ENCODE data around the gene KCNJ15.
A peak's percentile ranks its signal among the peaks of the same experiment; 100 is the strongest.

The KCNJ15 gene

DNA sequence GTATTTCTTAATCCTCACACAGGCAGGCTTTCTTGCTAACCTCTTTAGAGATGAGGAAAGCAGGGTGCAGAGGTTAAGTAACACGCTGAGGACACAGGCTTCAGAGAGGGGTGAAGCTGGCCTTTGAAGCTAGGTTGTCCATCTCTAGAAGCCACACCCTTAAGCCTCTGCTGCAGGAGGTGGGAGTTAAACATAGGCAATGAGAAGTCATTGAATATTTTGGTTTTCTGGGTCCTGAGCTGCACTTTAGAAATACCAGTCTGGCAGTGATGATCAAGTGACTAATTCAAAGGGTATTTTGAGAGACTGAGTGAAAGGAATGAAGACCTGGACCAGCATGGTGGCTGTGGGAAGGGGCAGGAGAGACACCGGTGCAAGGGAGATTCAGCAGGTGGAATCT lies 9.9 kb downstream of the KCNJ15 start:
- Mint-ChIP-seq H3K4me3 (no peak overlapping the region), H3K27me3 (peaks cover 16 to 29% of the 10 kb centered on the region in 2 donors), H3K9me3 (no peaks in the 10 kb centered on the region), H3K36me3 (ENCODE audit: insufficient read depth) (no peaks in the 10 kb centered on the region), H3K4me1 (ENCODE audit: low read depth in 2 of 2) (no peaks in the 10 kb centered on the region), H3K27ac (no peak overlapping the region)
- DNase-seq (no peak), ATAC-seq (replicated peaks) (no peak)

DNA sequence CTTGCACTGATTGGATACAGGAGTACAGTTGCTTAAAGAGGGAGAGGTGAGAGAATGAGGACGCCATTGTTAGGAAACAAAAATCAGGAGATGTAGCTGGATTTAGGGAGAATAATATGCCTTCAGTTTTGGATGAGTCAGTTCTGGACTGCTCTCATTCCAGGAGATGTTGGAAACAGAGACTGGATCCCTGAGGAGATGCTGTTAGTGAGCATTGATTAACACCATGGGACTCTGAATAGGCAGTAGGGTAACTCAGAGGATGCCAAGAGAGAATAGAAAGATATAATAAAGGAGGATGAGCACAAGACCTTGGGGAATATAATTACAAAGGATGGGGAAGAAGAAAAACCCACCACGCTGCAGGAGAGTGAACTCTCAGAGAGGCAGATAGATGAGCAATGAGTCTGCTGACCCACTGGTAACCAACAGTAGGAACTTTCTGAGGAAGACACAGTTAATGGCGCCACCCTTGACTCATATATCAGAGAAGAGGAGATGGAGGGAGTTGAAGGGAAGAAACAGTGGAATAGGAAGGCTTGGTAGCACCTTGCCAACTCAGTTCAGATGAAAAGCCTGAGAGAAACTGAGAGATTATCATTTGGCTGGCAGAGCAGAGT lies 10.5 kb downstream of the KCNJ15 start:
- Mint-ChIP-seq H3K9me3 (no peaks in the 10 kb centered on the region), H3K27ac (no peak overlapping the region), H3K4me1 (ENCODE audit: low read depth in 2 of 2) (no peaks in the 10 kb centered on the region), H3K36me3 (ENCODE audit: insufficient read depth) (no peaks in the 10 kb centered on the region), H3K27me3 (peaks cover 16 to 29% of the 10 kb centered on the region in 2 donors), H3K4me3 (no peak overlapping the region)
- no peak for ATAC-seq (replicated peaks)
- no peak for DNase-seq

DNA sequence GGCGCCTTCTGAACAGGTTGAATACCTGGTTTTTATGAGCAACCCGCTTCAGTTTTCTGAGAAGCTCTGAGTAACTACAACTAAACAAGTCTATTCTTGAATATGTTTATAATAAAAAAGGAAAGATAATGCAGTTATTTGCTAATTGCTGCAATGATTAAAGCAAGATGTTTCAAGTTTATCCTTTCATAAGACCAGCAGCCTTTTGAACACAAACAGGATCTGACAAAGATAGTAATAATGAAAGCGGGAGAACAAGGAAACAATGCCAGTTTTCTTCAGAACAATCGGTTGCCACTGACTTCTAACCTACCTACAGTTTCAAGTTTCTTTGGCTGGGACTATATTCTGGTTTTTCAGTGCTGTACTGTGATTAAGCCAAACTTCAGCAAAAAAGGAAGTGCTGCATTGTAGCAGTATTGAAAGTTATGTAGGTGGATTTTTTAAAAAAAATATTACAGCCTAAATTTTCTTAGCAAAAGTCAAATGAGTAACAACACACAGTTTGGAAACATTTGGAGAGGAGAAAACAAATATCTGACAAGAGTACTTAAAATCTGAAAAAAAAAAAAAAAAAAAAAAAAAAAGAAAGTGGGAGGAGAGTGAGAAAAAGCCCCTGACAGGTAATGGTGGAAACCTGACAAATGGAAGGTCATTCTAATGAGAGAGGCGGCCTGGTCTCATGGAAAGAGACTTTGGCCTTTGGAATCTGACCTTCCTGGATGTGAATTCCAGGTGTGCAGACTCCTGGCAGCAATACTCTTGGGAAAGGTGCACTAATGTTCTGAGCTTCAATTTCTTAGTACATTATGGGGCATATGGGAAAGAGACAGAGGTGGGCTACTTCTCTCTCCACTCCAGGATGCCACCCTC lies 11.4 kb downstream of the KCNJ15 start:
- no peak for DNase-seq
- Mint-ChIP-seq H3K27me3 (peaks cover 16 to 29% of the 10 kb centered on the region in 2 donors), H3K9me3 (no peaks in the 10 kb centered on the region), H3K36me3 (ENCODE audit: insufficient read depth) (no peaks in the 10 kb centered on the region), H3K27ac (no peak overlapping the region), H3K4me1 (ENCODE audit: low read depth in 2 of 2) (no peaks in the 10 kb centered on the region), H3K4me3 (no peak overlapping the region)
- no peak for ATAC-seq (replicated peaks)

DNA sequence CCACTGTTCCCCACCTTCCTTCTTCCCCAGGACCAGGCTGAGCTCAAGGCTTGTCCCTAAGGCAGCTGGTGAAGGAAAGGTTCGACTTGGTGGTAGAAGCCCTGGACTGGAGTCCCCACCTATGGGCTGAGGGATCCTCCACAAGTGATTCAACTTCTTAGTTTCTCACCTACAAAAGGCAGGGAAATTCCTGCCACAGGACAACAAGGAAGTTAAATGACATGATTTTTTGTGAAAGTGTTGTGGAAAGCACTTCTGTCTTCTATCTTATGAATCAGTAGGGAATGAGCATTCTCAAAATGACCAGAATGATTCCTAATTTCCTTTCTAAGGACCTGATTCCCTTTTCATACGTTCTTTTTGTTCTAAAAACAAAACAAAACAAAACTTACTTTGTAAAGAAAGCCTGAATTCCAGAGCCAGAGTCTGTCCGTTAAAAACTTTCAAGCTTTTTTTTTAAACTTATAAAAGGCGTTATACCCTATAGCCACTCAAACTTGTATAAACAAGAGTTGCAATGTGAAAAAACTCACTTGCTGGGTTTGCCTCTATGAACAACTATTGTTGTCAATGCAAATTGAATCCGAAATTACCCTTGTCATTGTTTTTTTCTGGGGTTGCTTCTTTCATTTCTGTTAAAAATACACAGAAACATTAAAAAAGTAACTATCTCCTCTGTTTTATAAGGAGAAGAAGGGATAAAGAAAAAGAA lies 12.2 kb downstream of the KCNJ15 start:
- DNase-seq (no peak), ATAC-seq (replicated peaks) (no peak)
- H3K9me3 Mint-ChIP-seq = no peaks in the 10 kb centered on the region
- H3K27ac Mint-ChIP-seq = no peak overlapping the region
- peaks cover 16 to 25% of the 10 kb centered on the region in 2 donors for H3K27me3 Mint-ChIP-seq
- H3K36me3 Mint-ChIP-seq (ENCODE audit: insufficient read depth) = no peaks in the 10 kb centered on the region
- no peaks in the 10 kb centered on the region for H3K4me1 Mint-ChIP-seq (ENCODE audit: low read depth in 2 of 2)
- H3K4me3 Mint-ChIP-seq = no peak overlapping the region

DNA sequence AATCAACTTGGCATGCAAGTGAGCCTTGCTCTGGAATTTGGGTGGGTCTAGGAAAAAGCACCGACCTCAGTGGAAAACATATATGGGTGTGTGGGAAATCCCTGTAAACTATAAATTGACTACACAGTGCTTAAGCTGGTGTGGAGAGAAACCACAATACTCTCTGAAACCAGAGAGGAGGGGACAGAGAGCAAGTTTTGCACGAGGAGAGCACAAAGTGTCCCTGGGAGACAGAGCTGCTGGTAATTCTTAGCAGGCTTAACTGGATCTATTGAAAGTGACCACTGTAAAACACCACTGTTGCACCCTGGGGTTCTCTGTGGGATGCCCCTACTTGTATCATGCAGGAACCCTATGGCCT lies 12.8 kb downstream of the KCNJ15 start:
- ATAC-seq (replicated peaks) = no peak
- H3K4me1 Mint-ChIP-seq (ENCODE audit: low read depth in 2 of 2) = no peaks in the 10 kb centered on the region
- no peaks in the 10 kb centered on the region for H3K36me3 Mint-ChIP-seq (ENCODE audit: insufficient read depth)
- H3K9me3 Mint-ChIP-seq = no peaks in the 10 kb centered on the region
- no peak overlapping the region for H3K4me3 Mint-ChIP-seq
- peaks cover 16 to 22% of the 10 kb centered on the region in 2 donors for H3K27me3 Mint-ChIP-seq
- no peak overlapping the region for H3K27ac Mint-ChIP-seq
- DNase-seq = no peak

DNA sequence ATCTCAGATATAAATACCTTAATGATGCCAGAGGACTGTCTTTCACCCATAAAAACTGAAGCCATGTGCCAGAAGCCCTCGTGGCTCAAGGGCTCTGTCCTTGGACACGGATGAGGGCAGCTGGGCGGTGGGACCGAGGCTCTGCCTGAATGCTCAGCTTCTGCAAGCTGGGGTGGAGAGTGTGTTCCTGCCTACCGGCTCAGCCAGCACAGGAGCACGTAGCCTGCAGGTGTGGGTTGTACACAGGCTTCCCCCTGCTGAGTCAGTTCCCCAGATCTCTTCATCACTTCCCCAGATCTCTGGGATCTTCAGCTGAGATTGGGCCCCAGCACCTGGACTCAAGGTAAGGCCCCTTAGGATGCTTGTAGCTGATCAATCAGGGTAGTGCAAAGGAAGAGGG lies 15.4 kb downstream of the KCNJ15 start:
- H3K27ac Mint-ChIP-seq = no peak overlapping the region
- DNase-seq = no peak
- H3K36me3 Mint-ChIP-seq (ENCODE audit: insufficient read depth) = no peaks in the 10 kb centered on the region
- no peak for ATAC-seq (replicated peaks)
- no peaks in the 10 kb centered on the region for H3K9me3 Mint-ChIP-seq
- no peak overlapping the region for H3K4me3 Mint-ChIP-seq
- peaks cover under 1 to 6% of the 10 kb centered on the region in 2 donors for H3K27me3 Mint-ChIP-seq
- H3K4me1 Mint-ChIP-seq (ENCODE audit: low read depth in 2 of 2) = no peaks in the 10 kb centered on the region

DNA sequence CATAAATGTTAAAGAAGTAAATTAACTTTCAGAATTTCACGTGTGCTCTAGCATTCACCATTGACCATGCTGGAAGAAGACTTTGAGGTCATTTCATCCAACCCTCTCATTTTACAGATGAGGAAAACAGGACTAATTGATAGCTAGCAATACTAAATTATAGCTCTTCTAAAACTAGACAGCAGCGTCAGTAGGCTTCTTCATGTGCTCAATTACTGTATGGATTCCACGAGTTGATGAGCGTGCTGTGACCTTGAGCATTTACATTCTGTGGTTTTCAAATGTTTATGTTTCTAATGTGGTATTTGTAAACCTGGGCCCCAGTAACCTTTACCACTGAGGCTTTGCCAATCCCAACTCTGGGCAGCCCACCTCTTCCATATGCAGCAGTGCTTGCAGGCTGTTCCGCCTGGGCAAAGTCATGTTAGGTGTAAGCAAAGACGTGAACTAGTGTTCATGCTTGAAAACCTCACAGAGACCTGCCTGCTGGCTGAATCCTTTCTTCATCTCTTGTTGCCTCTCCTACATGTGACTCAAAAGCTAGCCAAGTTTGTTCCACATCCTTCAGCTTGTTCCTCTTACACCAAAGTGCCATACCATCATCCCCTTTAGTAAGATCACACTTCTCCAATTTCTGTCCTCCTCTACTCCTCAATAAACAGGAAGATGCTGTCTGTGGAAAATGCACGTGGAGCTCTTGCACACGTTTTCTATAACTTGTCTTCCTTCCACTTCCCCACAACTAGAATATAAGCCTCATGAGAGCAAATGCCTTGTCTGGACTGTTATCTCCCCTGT lies 17.2 kb downstream of the KCNJ15 start:
- Mint-ChIP-seq H3K4me3 (no peak overlapping the region), H3K4me1 (ENCODE audit: low read depth in 2 of 2) (no peaks in the 10 kb centered on the region), H3K9me3 (peaks cover 0 to 5% of the 10 kb centered on the region in 2 donors), H3K36me3 (ENCODE audit: insufficient read depth) (no peaks in the 10 kb centered on the region), H3K27ac (no peak overlapping the region), H3K27me3 (peaks cover 0 to 12% of the 10 kb centered on the region in 2 donors)
- no peak for ATAC-seq (replicated peaks)
- no peak for DNase-seq

DNA sequence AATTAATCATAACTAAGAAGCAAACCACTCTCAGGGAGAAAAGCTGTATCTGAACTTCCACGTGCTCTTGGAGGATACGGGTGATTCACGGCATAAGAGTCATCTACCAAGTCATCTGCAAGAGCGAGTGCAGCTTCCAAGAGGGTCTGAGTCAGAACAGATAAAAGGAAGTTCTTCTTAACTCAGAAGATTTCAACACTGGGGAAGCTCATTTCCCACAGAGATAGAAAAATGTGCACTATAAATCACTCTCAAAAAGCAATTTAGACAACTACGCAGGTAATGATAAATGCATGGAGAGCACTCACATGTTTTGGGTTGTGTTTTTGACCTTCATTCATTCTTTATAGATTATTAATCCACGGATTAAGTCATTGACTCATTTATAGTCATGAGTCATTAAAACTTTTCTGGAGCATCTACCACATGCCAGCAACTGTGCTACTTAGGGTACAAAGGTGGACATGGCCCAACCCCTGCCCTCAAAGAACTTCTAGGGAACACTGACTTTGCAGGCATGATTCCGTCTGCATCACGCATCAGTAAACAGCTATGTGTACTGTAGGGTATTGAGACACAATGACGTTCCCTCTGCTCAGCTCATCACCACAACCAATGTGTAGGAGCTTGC lies 20.8 kb downstream of the KCNJ15 start:
- DNase-seq (no peak), ATAC-seq (replicated peaks) (peak; percentile 26)
- Mint-ChIP-seq H3K27ac (no peak overlapping the region), H3K36me3 (ENCODE audit: insufficient read depth) (no peaks in the 10 kb centered on the region), H3K9me3 (peaks cover 0 to 7% of the 10 kb centered on the region in 2 donors), H3K27me3 (peaks cover 0 to 9% of the 10 kb centered on the region in 2 donors), H3K4me1 (ENCODE audit: low read depth in 2 of 2) (no peaks in the 10 kb centered on the region), H3K4me3 (no peak overlapping the region)

DNA sequence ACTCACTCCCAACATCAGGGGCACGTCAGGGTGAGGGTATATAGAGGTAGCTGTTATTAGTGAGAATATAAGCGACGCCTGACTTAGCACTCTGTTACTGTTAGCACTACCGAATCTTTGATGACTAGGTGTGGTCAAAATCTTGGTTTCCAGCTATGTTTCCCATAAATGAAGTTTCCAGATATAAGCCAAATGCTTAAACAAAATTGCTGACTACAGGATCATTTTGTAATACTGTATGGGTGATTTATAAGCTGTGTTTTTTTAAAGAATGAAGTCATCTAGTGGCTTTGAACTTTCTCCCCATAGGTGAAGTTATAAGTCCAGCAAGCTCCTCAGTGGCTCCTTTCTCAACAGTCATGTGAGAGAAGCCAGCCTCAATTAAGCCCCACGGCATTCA lies 23.7 kb downstream of the KCNJ15 start:
- Mint-ChIP-seq H3K27ac (no peak overlapping the region), H3K4me3 (no peak overlapping the region), H3K9me3 (peaks cover 3 to 14% of the 10 kb centered on the region in 2 donors), H3K27me3 (peaks cover 7 to 9% of the 10 kb centered on the region in 2 donors), H3K36me3 (ENCODE audit: insufficient read depth) (no peaks in the 10 kb centered on the region), H3K4me1 (ENCODE audit: low read depth in 2 of 2) (no peaks in the 10 kb centered on the region)
- DNase-seq = no peak
- no peak for ATAC-seq (replicated peaks)

DNA sequence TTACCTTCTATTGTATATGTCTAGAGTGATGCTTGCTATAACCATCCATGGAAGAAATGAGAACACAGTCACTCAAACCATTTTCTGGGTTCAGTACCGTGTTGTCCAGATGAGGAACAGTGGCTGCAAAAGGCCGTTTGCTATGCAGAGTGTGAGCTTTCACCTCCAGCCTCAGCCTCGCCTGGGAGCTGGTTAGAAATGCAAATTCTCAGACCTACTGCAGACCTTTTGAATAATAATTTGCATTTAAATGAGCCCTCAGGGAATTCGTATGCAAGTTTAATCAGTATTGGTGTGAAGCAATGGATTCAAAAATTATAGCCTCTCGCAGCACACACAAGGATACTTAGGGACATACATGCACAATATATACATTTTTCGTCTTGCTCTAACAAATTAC lies 24.1 kb downstream of the KCNJ15 start:
- H3K4me3 Mint-ChIP-seq = no peak overlapping the region
- ATAC-seq (replicated peaks) = no peak
- H3K27ac Mint-ChIP-seq = no peak overlapping the region
- peaks cover 3 to 14% of the 10 kb centered on the region in 2 donors for H3K9me3 Mint-ChIP-seq
- no peak for DNase-seq
- H3K36me3 Mint-ChIP-seq (ENCODE audit: insufficient read depth) = no peaks in the 10 kb centered on the region
- H3K4me1 Mint-ChIP-seq (ENCODE audit: low read depth in 2 of 2) = no peaks in the 10 kb centered on the region
- H3K27me3 Mint-ChIP-seq = peaks cover 7 to 9% of the 10 kb centered on the region in 2 donors

DNA sequence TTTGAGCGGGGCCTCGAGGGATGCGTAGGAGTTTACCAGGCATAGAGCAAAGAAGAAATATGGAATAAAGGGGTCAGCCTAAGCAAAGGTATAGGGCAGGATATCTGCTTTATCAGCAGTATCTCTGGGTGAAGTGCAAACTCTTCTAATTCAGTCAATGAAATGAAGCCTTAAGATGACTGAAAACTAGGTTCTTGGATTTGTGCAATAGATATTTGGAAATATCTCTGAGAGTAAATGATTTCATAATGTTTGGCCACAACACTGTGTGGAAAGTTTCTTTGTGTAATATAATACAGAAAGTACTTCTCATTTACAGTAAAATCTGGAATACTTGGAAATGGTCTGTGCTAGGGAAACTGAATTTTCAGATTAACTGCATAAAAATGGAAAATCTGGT lies 26.1 kb downstream of the KCNJ15 start:
- H3K36me3 Mint-ChIP-seq (ENCODE audit: insufficient read depth) = no peaks in the 10 kb centered on the region
- peaks cover 7 to 9% of the 10 kb centered on the region in 2 donors for H3K27me3 Mint-ChIP-seq
- H3K4me3 Mint-ChIP-seq = no peak overlapping the region
- peaks cover 3 to 14% of the 10 kb centered on the region in 2 donors for H3K9me3 Mint-ChIP-seq
- DNase-seq (no peak), ATAC-seq (replicated peaks) (no peak)
- no peaks in the 10 kb centered on the region for H3K4me1 Mint-ChIP-seq (ENCODE audit: low read depth in 2 of 2)
- no peak overlapping the region for H3K27ac Mint-ChIP-seq

DNA sequence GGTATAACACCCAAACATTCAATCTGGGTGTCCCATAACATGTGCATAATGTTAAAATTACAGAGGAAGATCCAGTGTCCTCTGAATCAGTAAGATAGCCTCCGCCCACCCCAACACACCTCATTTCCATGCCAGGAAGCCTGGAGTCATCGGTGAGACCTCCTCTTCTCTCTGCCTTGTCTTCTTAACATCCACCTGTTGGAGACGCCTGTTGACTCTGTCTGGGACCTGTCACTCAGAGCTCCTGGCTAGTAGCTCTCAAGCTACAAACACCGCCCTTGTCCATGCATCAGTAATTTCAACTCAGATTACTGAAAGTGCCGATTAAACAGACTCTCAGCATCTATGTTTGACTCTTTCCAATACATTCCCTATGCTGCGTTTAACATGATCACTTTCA lies 27.4 kb downstream of the KCNJ15 start:
- no peak overlapping the region for H3K4me3 Mint-ChIP-seq
- ATAC-seq (replicated peaks) (no peak), DNase-seq (no peak)
- H3K27ac Mint-ChIP-seq = no peak overlapping the region
- H3K9me3 Mint-ChIP-seq = peaks cover 3 to 7% of the 10 kb centered on the region in 2 donors
- no peaks in the 10 kb centered on the region for H3K36me3 Mint-ChIP-seq (ENCODE audit: insufficient read depth)
- no peaks in the 10 kb centered on the region for H3K4me1 Mint-ChIP-seq (ENCODE audit: low read depth in 2 of 2)
- H3K27me3 Mint-ChIP-seq = peaks cover under 1 to 7% of the 10 kb centered on the region in 2 donors

Measured in effector memory CD8-positive, alpha-beta T cell (primary cell).